HL-60 (cell line): ENCODE measurements around the gene PCSK5.

Experiments used
- POLR2AphosphoS5 ChIP-seq: IDR thresholded peaks from 2 replicates; pipeline ENCODE4 v1.6.1; 2012; ENCODE audit warnings: low read depth
- TF ChIP-seq, protein P1 (sequence below): IDR thresholded peaks from one replicate; pipeline ENCODE4 v1.5.1; 2011; ENCODE audit warnings: low read length, control low read depth, inconsistent platforms; ENCODE audit not compliant: insufficient read depth

DNA sequence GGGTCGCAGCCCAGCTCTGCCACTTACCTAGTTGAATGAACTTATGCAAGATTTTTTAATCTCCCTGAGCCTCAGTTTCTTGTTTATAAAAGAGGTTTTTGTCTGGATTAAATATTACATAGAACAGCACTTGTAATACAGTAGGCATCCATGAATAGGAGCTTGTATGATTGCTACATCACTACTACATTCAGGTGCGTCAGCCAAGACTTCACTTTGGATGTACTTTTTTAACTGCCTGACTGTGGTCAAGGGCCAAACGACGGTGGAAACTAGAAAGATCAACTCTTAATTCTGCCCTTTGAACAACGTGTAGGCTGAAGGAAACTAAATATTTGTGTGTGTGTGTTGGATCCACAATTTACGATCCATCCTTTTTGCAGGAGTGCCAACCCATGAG, 330.9 kb downstream of the PCSK5 start:
- TF ChIP-seq, protein P1, sequence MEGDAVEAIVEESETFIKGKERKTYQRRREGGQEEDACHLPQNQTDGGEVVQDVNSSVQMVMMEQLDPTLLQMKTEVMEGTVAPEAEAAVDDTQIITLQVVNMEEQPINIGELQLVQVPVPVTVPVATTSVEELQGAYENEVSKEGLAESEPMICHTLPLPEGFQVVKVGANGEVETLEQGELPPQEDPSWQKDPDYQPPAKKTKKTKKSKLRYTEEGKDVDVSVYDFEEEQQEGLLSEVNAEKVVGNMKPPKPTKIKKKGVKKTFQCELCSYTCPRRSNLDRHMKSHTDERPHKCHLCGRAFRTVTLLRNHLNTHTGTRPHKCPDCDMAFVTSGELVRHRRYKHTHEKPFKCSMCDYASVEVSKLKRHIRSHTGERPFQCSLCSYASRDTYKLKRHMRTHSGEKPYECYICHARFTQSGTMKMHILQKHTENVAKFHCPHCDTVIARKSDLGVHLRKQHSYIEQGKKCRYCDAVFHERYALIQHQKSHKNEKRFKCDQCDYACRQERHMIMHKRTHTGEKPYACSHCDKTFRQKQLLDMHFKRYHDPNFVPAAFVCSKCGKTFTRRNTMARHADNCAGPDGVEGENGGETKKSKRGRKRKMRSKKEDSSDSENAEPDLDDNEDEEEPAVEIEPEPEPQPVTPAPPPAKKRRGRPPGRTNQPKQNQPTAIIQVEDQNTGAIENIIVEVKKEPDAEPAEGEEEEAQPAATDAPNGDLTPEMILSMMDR = no peak
- no peak for TF ChIP-seq POLR2AphosphoS5
